Activated CD8-positive, alpha-beta memory T cell treated with anti-CD3 and anti-CD28 coated beads for 1 hour (primary cell): ENCODE results near the gene P2RX4.
"Not testable (repeated sequence)": the region's sequence is repeated elsewhere in the genome, so short reads cannot be mapped to it uniquely, and the experiment has no call there.

Source experiments
- DNase-seq, 2 donors: peaks; one replicate each; pipeline ENCODE4 v3.0.0-alpha.2; 2020; ENCODE audit warnings: low read depth in 1 of 2; ENCODE audit errors: extremely low read depth in 1 of 2

Gene P2RX4

GRCh38 chr12:121187501-121187900 is 22.4 kb upstream of the P2RX4 start:
- no peak for DNase-seq

GRCh38 chr12:121188227-121188626 is 21.7 kb upstream of the P2RX4 start:
- no peak for DNase-seq

DNA sequence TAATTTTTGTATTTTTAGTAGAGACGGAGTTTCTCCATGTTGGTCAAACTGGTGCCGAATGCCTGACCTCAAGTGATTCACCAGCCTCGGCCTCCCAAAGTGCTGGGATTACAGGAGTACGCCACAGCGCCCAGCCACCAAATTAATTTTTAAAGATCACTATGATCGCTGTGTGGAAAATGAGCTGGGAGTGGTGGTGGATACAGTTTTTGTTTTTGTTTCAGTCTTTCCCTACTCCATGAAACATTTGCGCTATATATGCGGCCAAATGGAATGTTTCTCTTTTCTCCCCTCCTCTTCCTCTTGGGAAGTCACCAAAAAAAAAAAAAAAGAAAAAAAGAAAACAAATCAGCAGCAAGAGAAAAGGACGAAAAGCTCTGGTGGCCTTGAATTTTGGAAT is 20.8 kb upstream of the P2RX4 start:
- no peak for DNase-seq

GRCh38 chr12:121189619-121190155 is 20.2 kb upstream of the P2RX4 start:
- DNase-seq = no peak

GRCh38 chr12:121190523-121191031 is 19.4 kb upstream of the P2RX4 start:
- no peak for DNase-seq

DNA sequence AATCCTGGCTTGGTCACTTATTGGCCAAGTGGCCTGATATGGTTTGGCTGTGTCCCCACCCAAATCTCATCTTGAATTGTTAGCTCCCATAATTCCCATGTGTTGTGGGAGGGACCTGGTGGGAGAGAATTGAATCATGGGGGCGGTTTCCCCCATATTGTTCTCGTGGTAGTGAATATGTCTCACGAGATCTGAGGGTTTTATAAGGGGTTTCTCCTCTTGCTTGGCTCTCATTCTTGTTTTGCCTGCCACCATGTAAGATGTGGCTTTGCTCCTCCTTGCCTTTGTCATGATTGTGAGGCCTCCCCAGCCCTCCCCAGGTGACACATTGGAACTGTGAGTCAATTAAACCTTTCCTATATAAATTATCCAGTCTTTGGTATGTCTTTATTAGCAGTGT is 18.8 kb upstream of the P2RX4 start:
- no peak for DNase-seq

- DNase-seq = no peak
These were observed 13.0 kb upstream of the P2RX4 start for GRCh38 chr12:121196902-121197301.

DNA sequence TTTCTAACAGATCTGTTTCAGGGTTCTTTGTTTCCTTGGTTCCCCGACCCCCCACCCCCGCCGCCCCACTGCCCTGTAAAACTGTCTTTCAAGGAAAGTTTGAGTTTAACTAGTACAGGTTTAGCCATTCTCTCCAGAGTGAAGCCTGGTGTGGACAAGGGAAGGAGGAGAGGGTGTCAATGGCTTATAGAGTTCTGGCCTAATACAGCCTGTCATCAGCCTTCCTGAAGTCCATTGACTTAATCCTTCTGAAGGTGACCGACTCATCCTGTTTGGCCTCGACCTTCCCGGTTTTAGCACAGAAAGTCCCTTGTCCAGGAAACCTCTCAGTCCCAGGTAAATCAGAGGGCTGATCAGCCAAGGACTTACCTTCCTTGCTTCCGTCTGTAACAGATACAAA is 11.0 kb upstream of the P2RX4 start:
- DNase-seq = no peak

DNA sequence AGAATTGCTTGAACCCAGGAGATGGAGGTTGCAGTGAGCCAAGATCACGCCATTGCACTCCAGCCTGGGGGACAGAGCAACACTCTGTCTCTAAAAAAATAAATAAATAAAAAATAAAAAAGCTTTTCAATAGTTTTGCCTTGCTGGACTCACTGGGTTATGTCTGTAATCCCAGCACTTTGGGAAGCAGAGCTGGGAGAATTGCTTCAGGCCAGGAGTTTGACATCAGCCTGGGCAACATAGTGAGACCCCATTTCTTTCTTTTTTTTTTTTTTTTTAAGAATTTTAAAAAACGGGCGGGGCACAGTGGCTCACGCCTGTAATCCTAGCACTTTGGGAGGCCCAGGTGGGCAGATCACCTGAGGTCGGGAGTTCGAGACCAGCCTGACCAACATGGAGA is 8.8 kb upstream of the P2RX4 start:
- DNase-seq = not testable (repeated sequence)

DNA sequence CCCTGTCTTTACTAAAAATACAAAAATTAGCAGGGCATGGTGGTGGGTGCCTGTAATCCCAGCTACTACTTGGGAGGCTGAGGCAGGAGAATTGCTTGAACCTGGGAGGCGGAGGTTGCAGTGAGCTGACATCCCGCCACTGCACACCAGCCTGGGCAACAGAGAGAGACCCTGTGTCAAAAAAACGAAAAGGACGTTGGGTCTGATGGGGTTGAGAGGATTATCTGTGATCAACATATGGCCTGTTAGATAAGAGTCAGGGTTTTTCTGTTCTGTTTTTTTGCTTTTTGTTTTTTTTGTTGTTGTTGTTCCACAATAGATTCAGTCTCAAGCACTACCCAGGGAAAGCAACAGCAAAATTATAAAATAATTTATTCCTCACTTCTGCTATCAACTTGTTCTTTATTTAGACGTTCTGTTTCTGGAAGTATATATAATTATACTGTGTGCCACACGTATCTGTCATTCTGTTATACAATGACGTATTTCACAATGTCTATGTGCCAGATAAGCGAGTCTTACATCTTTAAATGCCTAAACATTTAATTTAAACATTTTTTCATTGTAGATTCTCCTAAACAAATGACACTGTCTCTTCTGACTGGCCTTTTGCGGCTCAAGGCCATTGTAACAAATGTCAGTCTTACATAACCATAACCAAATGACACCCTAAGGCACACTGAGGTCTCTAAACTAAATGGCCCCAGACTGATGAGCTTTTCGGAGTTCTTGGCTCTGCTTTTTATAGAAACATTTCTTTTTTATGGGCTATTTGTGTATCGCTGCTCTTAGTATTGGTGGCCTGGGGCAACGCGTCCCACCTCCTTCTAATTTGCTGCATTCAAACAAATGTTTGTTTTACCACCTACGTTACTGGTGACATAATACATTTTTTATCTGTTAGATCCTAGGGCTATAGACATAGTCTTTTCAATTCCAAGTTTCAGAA is 7.2 kb upstream of the P2RX4 start:
- no peak for DNase-seq

GRCh38 chr12:121203482-121203881 is 6.4 kb upstream of the P2RX4 start:
- DNase-seq = no peak

DNA sequence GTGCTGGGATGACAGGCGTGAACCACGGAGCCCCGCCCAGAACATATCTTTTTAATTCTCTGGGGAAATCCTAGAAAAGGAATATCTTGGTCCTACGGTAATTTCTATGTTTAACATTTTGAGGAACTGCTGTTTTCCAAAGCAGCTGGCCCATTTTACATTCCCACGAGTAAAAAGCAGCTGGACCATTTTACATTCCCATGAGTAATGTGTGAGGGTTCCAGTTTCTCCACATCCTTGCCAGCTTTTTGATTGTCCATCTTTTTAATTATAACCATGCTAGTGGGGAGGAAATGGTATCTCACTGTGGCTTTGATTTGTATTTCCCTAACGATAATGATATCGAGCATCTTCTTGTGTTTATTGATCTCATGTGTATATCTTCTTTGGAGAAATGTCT is 4.4 kb upstream of the P2RX4 start:
- no peak for DNase-seq

- DNase-seq = not testable (repeated sequence)
These were observed 1.4 kb upstream of the P2RX4 start for GRCh38 chr12:121208571-121208970.

DNA sequence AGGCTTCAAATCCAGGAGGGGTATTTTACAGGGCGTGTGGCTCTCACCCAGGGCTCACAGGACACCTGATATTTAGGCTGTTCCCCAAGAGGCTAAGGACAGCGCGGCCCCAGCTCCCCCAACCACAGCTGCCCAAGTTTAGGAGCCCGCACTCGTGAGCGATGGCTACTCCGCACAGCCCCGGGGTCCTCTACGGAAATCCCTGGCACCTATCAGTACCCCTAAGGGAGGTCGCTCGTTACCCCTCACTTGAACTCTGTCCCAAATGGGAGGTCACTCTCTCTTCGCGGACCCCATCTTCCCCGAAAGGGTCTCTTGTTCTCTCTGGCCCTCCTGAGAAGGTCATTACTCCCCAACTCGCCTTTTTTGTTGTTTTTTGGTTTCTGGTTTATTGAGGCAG is 708 bp upstream of the P2RX4 start:
- DNase-seq = no peak

GRCh38 chr12:121212875-121213274 is 2.9 kb downstream of the P2RX4 start:
- DNase-seq = no peak

DNA sequence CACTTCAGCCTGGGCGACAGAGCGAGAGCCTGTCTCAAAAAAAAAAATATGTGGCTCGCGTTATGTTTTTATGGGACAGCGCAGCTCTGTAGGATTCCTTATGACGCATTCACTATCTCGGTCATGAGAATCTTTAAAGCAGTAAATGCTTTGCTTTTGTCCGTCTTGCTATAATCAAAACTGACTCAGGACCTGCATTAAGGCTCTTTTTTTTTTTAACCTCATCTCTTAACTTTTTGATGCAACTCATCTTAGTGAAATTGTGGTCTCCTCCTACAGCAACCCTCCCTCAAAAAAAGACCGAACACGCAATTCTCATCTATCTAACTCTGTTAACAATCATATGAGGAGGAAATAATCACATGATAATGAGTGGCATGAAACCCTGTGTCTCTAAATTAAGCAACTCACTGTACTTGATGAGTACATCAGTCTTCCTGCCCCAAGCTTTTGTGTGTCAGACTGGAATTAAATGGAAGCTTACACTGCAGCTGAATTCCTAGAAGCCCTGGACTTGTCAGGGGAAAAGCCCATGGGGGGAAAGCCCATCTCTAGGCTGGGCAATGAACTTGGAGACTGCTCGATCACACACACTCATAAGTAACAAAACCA is 4.3 kb downstream of the P2RX4 start:
- no peak for DNase-seq

DNA sequence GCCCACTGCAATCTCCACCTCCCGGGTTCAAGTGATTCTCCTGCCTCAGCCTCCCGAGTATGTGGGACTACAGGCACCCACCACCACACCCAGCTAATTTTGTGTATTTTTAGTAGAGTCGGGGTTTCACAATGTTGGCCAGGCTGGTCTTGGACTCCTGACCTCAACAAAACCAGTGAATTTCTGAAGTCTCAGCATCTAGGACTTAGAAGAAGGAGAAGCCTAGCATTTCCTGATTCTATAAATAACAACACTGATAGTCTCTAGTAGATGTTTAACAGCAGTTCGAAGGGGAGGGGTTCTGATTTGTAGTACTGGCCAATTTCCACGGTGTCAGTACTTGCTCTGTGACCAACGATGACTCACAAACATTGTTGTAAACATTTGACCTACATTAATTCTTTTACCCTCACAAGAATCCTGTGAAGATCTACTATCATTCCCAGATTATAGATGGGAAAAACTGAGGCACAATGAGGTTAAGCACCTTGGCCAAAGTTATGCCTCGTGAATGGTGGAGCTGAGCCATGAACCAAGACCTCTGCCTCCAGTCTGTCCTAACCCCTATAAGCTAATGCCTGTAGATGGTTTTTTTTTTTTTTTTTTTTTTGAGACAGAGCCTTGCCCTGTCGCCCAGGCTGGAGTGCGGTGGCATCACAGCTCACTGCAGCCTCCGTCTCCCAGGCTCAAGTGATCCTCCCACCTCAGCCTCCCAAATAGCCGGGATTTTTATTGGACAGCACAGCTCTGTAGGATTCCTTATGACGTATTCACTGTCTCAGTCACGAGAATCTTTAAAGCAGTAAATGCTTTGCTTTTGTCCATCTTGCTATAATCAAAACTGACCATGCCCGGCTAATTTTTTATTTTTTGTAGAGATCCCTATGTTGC is 5.2 kb downstream of the P2RX4 start:
- DNase-seq = no peak

- DNase-seq = no peak
These were observed 6.2 kb downstream of the P2RX4 start for GRCh38 chr12:121216102-121216501.

DNA sequence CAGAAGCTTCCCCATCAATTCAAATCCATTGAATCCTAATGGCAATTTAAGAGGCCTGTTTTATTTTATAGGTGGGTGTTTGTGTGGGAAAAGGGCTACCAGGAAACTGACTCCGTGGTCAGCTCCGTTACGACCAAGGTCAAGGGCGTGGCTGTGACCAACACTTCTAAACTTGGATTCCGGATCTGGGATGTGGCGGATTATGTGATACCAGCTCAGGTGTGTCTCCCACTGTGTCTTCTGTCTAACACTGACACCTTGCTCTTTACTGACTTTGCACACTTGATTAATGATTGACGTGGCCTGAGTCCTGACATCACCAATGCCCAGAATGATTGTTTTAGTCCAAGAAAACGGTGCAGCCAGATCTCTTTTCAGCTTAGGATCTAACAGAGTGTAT is 7.1 kb downstream of the P2RX4 start:
- DNase-seq = no peak

- no peak for DNase-seq
These were observed 7.8 kb downstream of the P2RX4 start for GRCh38 chr12:121217761-121218160.
